ENCODE results near the gene GLI1. TPM values are rescaled to one million over a fixed set of nuclear protein-coding genes. Genes with fewer than 3 reads are reported as not detected.

The GLI1 gene
- total and polyA plus RNA-seq, 2 of the 13 experiments (the other 11 are each of a cell fraction or from before 2014, with no cell fraction given), result 0.09 to 0.20 TPM

- TF ChIP-seq NAIF1 (CRISPR knock-in tag; IDR thresholded peaks at IDR 0.05; ENCODE audit: borderline replicate concordance) (0 out of 2 replicates have a peak, but pooled peaks have one; percentile 0), SMAD1 (CRISPR knock-in tag; IDR thresholded peaks at IDR 0.05; ENCODE audit: borderline replicate concordance, low read depth) (no peak; the same call in 1 of the 2 replicates), ZNF674 (CRISPR knock-in tag; IDR thresholded peaks at IDR 0.05; ENCODE audit: low read depth) (no peak), ZKSCAN8 (CRISPR knock-in tag; IDR thresholded peaks at IDR 0.05; ENCODE audit: borderline replicate concordance) (no peak), ZNF337 (CRISPR knock-in tag; IDR thresholded peaks at IDR 0.05; ENCODE audit: borderline replicate concordance, low read depth) (no peak), SMAD9 (CRISPR knock-in tag; IDR thresholded peaks at IDR 0.05) (no peak), ZNF263 (CRISPR knock-in tag; IDR thresholded peaks at IDR 0.05) (0 out of 2 replicates have a peak, but pooled peaks have one; percentile 23), CREM (IDR thresholded peaks at IDR 0.05) (no peak), CREM (CRISPR knock-in tag; IDR thresholded peaks at IDR 0.05) (no peak), ZNF44 (CRISPR knock-in tag; IDR thresholded peaks at IDR 0.05) (no peak), STAG1 (CRISPR knock-in tag; IDR thresholded peaks at IDR 0.05) (no peak), CBX2 (IDR thresholded peaks at IDR 0.05; ENCODE audit: low read depth, low read length) (no peak), CBX2 (CRISPR knock-in tag; IDR thresholded peaks at IDR 0.05; ENCODE audit: low read depth) (no peak), ZNF737 (CRISPR knock-in tag; IDR thresholded peaks at IDR 0.05; ENCODE audit: borderline replicate concordance) (no peak), BORCS8-MEF2B (CRISPR knock-in tag; IDR thresholded peaks at IDR 0.05) (0 out of 2 replicates have a peak, but pooled peaks have one; percentile 3), CEBPB (IDR thresholded peaks at IDR 0.05; ENCODE audit: borderline replicate concordance, low read depth, low read length) (peak; percentile 23; the same call in 1 of the 2 replicates), ZNF746 (CRISPR knock-in tag; IDR thresholded peaks at IDR 0.05) (no peak), POLR2AphosphoS2 (IDR thresholded peaks at IDR 0.05; ENCODE audit: low read depth, low read length) (peak; percentile 53; the same call in 1 of the 2 replicates), IRX3 (CRISPR knock-in tag; IDR thresholded peaks at IDR 0.05; ENCODE audit: borderline replicate concordance, low read depth) (no peak), SIN3A (IDR thresholded peaks at IDR 0.05; ENCODE audit: borderline replicate concordance, low read depth, low read length) (no peak), TSC22D2 (CRISPR knock-in tag; IDR thresholded peaks at IDR 0.05; ENCODE audit: borderline replicate concordance) (no peak), ZNF136 (CRISPR knock-in tag; IDR thresholded peaks at IDR 0.05; ENCODE audit: low read depth) (no peak), RELA (CRISPR knock-in tag; IDR thresholded peaks at IDR 0.05) (no peak), SP2 (CRISPR knock-in tag; IDR thresholded peaks at IDR 0.05) (no peak), EZH2 (conservative IDR thresholded peaks at IDR 0.05; ENCODE audit: low read depth, low read length) (no peak), ZBTB20 (CRISPR knock-in tag; IDR thresholded peaks at IDR 0.05; ENCODE audit: borderline replicate concordance, low read depth) (no peak), ZNF33B (CRISPR knock-in tag; IDR thresholded peaks at IDR 0.05) (0 out of 2 replicates have a peak, but pooled peaks have one; percentile 17), ZFY (CRISPR knock-in tag; IDR thresholded peaks at IDR 0.05) (no peak), POLR2G (IDR thresholded peaks at IDR 0.05; ENCODE audit: low read depth, low read length) (peak; percentile 7; the same call in 1 of the 2 replicates), TEAD2 (CRISPR knock-in tag; IDR thresholded peaks at IDR 0.05) (no peak), KMT2A (CRISPR knock-in tag; IDR thresholded peaks at IDR 0.05) (no peak)
- TF ChIP-seq, protein P1, sequence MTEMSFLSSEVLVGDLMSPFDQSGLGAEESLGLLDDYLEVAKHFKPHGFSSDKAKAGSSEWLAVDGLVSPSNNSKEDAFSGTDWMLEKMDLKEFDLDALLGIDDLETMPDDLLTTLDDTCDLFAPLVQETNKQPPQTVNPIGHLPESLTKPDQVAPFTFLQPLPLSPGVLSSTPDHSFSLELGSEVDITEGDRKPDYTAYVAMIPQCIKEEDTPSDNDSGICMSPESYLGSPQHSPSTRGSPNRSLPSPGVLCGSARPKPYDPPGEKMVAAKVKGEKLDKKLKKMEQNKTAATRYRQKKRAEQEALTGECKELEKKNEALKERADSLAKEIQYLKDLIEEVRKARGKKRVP (CRISPR knock-in tag; IDR thresholded peaks at IDR 0.05), result peak; percentile 39 to 88; a peak in 2 of 4 replicates
Measured at GRCh38 chr12:57518920-57519795, 59.6 kb downstream of the GLI1 start (continued).

Measured in HepG2 (cell line).